OCI-LY7 (cell line): Measurements from ENCODE around the gene PLAGL1.

Experiments
- CTCF ChIP-seq: fragments of 200-600 bp; sonication (generic); conservative IDR thresholded peaks from 2 replicates; pipeline ENCODE4 v1.5.1; 2014; ENCODE audit warnings: mild to moderate bottlenecking, antibody characterized with exemption, low read length, moderate library complexity, mixed read lengths
- EZH2phosphoT487 ChIP-seq: fragments of 200-600 bp; sonication (generic); IDR thresholded peaks from 2 replicates; pipeline ENCODE4 v1.6.1; 2018; ENCODE audit warnings: low read depth, borderline replicate concordance, mild to moderate bottlenecking, mixed run types, antibody characterized with exemption, low read length, moderate library complexity, mixed read lengths

- no peak for TF ChIP-seq CTCF
- no peak for TF ChIP-seq EZH2phosphoT487
Measured at GRCh38 chr6:143936347-143936746, 71.7 kb downstream of the PLAGL1 start.
